Measurements from ENCODE around the gene MTHFD1L.

MTHFD1L gene

DNA sequence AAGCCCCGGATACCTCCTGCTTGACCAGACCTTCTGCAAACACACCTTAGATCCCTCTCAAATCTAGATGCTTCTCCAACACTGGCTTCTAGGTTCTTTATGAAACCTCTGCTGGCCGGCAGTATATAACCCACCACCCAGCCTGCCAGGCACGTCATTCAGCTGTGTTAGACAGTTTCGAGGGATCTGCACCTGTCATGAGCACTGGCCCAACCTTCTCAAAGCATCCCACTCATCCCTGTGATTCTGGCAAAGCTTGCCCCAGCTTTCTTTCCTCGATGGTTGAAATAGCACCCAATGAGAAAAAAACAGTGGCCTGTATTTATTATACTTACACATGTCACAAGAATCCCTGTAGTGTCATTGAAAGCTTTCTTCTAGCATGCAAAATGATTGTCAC is 157.8 kb downstream of the MTHFD1L start:
- no peak for DNase-seq (ENCODE audit: extremely low read depth, low read depth)
- H3K4me3 ChIP-seq (replicated peaks; ENCODE audit: low read depth, low read length), result no peak overlapping the region
- TF ChIP-seq, protein P1, sequence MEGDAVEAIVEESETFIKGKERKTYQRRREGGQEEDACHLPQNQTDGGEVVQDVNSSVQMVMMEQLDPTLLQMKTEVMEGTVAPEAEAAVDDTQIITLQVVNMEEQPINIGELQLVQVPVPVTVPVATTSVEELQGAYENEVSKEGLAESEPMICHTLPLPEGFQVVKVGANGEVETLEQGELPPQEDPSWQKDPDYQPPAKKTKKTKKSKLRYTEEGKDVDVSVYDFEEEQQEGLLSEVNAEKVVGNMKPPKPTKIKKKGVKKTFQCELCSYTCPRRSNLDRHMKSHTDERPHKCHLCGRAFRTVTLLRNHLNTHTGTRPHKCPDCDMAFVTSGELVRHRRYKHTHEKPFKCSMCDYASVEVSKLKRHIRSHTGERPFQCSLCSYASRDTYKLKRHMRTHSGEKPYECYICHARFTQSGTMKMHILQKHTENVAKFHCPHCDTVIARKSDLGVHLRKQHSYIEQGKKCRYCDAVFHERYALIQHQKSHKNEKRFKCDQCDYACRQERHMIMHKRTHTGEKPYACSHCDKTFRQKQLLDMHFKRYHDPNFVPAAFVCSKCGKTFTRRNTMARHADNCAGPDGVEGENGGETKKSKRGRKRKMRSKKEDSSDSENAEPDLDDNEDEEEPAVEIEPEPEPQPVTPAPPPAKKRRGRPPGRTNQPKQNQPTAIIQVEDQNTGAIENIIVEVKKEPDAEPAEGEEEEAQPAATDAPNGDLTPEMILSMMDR (IDR thresholded peaks at IDR 0.05; ENCODE audit: low read depth, low read length, missing control alignments), result no peak

DNA sequence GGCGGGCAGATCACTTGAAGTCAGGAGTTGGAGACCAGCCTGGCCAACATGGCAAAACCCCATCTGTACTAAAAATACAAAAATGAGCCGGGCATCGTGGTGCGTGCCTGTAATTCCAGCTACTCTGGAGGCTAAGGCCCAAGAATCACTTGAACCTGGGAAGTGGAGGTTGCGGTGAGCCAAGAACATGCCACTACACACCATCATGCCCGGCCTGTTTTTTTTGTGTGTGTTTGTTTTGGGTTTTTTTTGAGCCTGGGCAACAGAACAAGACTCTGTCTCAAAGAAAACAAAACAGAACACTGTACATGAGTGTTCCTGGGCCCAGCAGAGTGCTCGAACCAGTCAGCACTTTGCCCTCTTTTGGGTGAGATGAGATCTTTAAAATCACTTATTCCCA is 159.1 kb downstream of the MTHFD1L start:
- DNase-seq (ENCODE audit: extremely low read depth, low read depth), result no peak
- TF ChIP-seq, protein P1 (IDR thresholded peaks at IDR 0.05; ENCODE audit: low read depth, low read length, missing control alignments), result no peak
- no peak overlapping the region for H3K4me3 ChIP-seq (replicated peaks; ENCODE audit: low read depth, low read length)

DNA sequence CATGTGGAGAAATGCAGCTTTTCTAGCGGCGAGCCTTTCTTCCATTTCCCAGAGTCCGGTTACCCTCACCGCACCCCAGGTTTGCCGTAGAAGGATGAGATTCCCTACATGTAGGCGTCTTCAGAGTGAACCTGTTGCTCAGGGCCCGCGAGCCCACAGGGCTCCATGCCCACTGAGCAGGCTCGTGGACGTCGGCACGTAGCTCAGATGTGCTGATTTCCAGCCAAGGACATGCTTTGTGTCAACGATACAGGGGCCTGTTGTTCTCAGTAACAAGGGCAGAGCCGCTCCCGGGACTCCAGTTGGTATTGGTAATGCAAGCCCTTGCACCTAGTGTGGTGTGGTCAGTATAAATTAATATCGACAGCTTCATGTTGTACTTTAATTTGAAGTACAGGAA is 159.6 kb downstream of the MTHFD1L start:
- TF ChIP-seq, protein P1 (IDR thresholded peaks at IDR 0.05; ENCODE audit: low read depth, low read length, missing control alignments), result no peak
- DNase-seq (ENCODE audit: extremely low read depth, low read depth), result no peak
- no peak overlapping the region for H3K4me3 ChIP-seq (replicated peaks; ENCODE audit: low read depth, low read length)

DNA sequence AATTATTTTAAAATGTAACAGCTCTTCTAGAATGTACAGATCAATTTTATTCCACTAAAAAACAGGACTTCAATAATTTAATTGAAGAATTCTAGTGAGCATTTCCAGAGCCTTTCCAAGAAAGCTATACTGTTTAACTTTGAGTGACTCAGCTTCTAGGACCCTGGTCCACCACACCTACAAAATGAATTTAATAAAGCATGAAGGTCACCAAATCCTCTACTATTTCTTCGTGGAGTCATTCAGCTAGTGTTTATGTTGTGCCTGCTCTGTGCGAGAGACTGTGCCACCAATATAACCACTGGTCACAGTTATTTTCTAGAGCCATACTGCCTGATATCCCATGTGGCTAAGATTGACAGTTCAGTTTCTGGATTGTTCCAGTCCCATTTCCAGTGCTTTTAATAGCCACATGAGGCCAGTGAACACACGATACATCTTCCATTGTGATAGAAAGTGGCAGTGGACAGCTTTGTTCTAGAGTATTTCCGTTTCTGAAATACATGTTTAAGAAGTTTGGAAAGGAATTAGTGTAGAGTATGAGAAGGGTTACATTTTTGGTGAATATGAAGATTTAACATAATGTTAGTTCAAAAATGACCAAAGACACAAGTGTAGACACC is 160.7 kb downstream of the MTHFD1L start:
- TF ChIP-seq, protein P1 (IDR thresholded peaks at IDR 0.05; ENCODE audit: low read depth, low read length, missing control alignments), result no peak
- no peak for DNase-seq (ENCODE audit: extremely low read depth, low read depth)
- H3K4me3 ChIP-seq (replicated peaks; ENCODE audit: low read depth, low read length), result no peak overlapping the region

DNA sequence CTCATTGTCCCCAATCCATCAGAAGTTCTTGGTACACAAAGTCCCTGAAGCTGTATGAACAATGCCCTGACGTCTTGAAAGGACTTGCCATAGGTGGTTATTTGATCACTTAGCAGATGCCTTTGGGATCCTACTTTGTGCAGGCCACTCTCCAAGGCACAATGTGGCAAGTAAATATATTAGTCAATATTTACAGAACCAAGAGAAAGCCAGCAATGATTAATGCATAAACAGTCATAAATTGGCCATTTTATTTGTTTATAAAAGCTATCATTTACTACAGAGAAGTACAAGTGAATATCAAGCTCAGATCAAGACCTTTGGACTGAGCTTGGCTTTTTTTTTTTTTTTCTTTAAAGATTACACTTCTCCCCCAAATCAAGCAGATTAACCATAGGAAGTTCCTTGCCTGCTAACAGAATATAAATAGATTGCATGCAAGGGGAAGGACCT is 161.8 kb downstream of the MTHFD1L start:
- TF ChIP-seq, protein P1 (IDR thresholded peaks at IDR 0.05; ENCODE audit: low read depth, low read length, missing control alignments), result no peak
- H3K4me3 ChIP-seq (replicated peaks; ENCODE audit: low read depth, low read length), result no peak overlapping the region
- no peak for DNase-seq (ENCODE audit: extremely low read depth, low read depth)

DNA sequence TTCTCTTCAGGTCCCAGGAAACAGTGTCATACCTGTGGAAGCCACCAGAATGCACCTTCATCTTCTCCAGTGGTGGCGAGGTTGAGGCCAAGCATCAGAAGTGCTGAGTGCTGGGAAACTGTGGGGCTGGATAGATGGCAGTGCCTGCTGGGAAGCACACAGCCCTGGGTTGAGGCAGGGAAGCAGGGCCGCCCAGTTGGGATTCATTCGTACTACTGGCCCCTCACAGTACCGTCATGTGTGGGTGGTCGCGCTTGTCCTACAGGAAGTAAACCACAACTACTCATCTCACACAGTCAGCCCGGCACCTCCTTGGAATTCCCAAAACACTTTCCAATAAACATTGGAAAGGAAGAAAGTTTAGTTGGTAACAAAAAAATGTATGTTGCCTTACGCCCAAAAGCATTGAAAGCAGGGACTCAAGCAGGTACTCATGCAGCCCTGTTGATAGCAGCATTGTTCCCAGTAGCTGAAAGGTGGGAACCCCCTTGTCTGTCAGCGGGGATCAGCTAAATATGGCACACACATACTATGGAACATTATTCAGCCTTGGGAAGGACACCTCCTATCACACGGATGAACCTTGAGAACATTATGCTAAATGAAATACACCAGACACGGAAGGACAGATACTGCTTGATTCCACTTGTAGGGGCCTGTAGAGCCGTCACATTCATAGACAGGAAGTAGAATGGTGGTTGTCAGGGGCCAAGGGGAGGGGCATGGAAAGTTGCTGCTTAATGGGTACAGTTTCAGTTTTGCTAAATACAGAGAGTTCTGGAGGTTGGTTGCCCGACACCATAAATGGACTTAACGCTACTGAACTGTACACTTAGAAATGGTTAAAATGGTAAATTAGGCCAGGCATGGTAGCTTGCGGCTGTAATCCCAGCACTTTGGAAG is 162.7 kb downstream of the MTHFD1L start:
- no peak for DNase-seq (ENCODE audit: extremely low read depth, low read depth)
- H3K4me3 ChIP-seq (replicated peaks; ENCODE audit: low read depth, low read length), result no peak overlapping the region
- TF ChIP-seq, protein P1 (IDR thresholded peaks at IDR 0.05; ENCODE audit: low read depth, low read length, missing control alignments), result no peak
